Neural cell (in vitro differentiated cells): ENCODE results near the gene OR1D5. TPM values are rescaled to one million over a fixed set of nuclear protein-coding genes. Genes with fewer than 3 reads are reported as not detected.
"Not testable (repeated sequence)": the region's sequence is repeated elsewhere in the genome, so short reads cannot be mapped to it uniquely, and the experiment has no call there.

Experiments
- H2AFZ ChIP-seq: fragments of 200-600, 300-800 bp; sonication (generic), shearing (Covaris generic); 2 replicates; pipeline ENCODE4 v1.6.0; 2014; ENCODE audit warnings: low read depth, mild to moderate bottlenecking, antibody characterized with exemption, low read length, moderate library complexity
- H3F3A ChIP-seq: fragments of 200-600 bp; shearing (Covaris generic); 2 replicates; pipeline ENCODE4 v1.6.1; 2016; ENCODE audit warnings: mild to moderate bottlenecking, moderate library complexity, mixed read lengths, antibody characterized with exemption, low read length; ENCODE audit not compliant: insufficient read depth, poor library complexity, severe bottlenecking
- H3K27ac ChIP-seq: fragments of 200-600, 300-800 bp; sonication (generic), shearing (Covaris generic); 2 replicates; pipeline ENCODE4 v1.5.1; 2014; ENCODE audit warnings: mild to moderate bottlenecking, low read length, moderate library complexity
- H3K27me3 ChIP-seq: fragments of 300-800, 200-600 bp; sonication (generic), shearing (Covaris generic); 2 replicates; pipeline ENCODE4 v1.6.0; 2014; ENCODE audit warnings: mild to moderate bottlenecking, low read depth, low read length, moderate library complexity; ENCODE audit not compliant: insufficient read depth
- H3K36me3 ChIP-seq: fragments of 300-800, 200-600 bp; sonication (generic), shearing (Covaris generic); 2 replicates; pipeline ENCODE4 v1.5.1; 2014; ENCODE audit warnings: mild to moderate bottlenecking, antibody characterized with exemption, low read length, moderate library complexity; ENCODE audit not compliant: insufficient read depth
- H3K4me2 ChIP-seq: fragments of 300-800, 200-600 bp; sonication (generic), shearing (Covaris generic); 2 replicates; pipeline ENCODE4 v1.6.0; 2014; ENCODE audit warnings: mild to moderate bottlenecking, low read length
- H3K4me3 ChIP-seq: fragments of 300-800, 200-600 bp; sonication (generic), shearing (Covaris generic); 2 replicates; pipeline ENCODE4 v1.5.1; 2014; ENCODE audit warnings: mild to moderate bottlenecking, low read length, moderate library complexity
- H3K79me2 ChIP-seq: fragments of 200-600 bp; shearing (Covaris generic); replicated peaks from 2 replicates; pipeline ENCODE4 v1.6.0; 2014; ENCODE audit warnings: mild to moderate bottlenecking, low read length, moderate library complexity; ENCODE audit not compliant: insufficient read depth
- H3K9ac ChIP-seq: fragments of 300-800, 200-600 bp; sonication (generic), shearing (Covaris generic); 2 replicates; pipeline ENCODE4 v1.6.1; 2016; ENCODE audit warnings: mild to moderate bottlenecking, low read length, mixed read lengths
- H3K9me2 ChIP-seq: fragments of 200-600 bp; shearing (Covaris generic); 2 replicates; pipeline ENCODE4 v1.6.1; 2016; ENCODE audit warnings: mild to moderate bottlenecking, low read length, mixed read lengths; ENCODE audit not compliant: insufficient read depth
- H3K9me3 ChIP-seq: fragments of 200-600, 300-800 bp; sonication (generic), shearing (Covaris generic); 2 replicates; pipeline ENCODE4 v1.6.1; 2016; ENCODE audit warnings: mild to moderate bottlenecking, mixed run types, low read length, moderate library complexity, mixed read lengths
- H4K20me1 ChIP-seq: fragments of 200-600 bp; shearing (Covaris generic); 2 replicates; pipeline ENCODE4 v1.6.1; 2016; ENCODE audit warnings: mild to moderate bottlenecking, mixed run types; ENCODE audit not compliant: insufficient read depth
- CTCF ChIP-seq: fragments of 450-650 bp; IDR thresholded peaks from 2 replicates; pipeline ENCODE4 v1.5.1; 2014; ENCODE audit warnings: antibody characterized with exemption, mild to moderate bottlenecking, moderate library complexity; ENCODE audit not compliant: poor library complexity, severe bottlenecking
- EP300 ChIP-seq: fragments of 450-650 bp; conservative IDR thresholded peaks from 2 replicates; pipeline ENCODE4 v1.6.1; 2014; ENCODE audit warnings: antibody characterized with exemption, mild to moderate bottlenecking, moderate library complexity; ENCODE audit not compliant: poor library complexity, severe bottlenecking
- EZH2 ChIP-seq: fragments of 200-600, 300-800 bp; shearing (Covaris generic), sonication (generic); IDR thresholded peaks from 2 replicates; pipeline ENCODE4 v1.6.1; 2014; ENCODE audit warnings: antibody characterized with exemption, low read length, borderline replicate concordance, mild to moderate bottlenecking; ENCODE audit not compliant: insufficient read depth, poor library complexity, severe bottlenecking
- MXI1 ChIP-seq: fragments of 450-650 bp; conservative IDR thresholded peaks from 2 replicates; pipeline ENCODE4 v1.6.1; 2014; ENCODE audit warnings: antibody characterized with exemption, mild to moderate bottlenecking; ENCODE audit not compliant: poor library complexity, severe bottlenecking
- POLR2AphosphoS5 ChIP-seq: IDR thresholded peaks from 2 replicates; pipeline ENCODE4 v1.6.1; 2012
- RAD21 ChIP-seq: fragments of 450-650 bp; conservative IDR thresholded peaks from 2 replicates; pipeline ENCODE4 v1.6.1; 2014; ENCODE audit warnings: antibody characterized with exemption, mild to moderate bottlenecking, moderate library complexity
- REST ChIP-seq: IDR thresholded peaks from 2 replicates; pipeline ENCODE4 v1.6.1; 2012; ENCODE audit warnings: borderline replicate concordance
- SMC3 ChIP-seq: fragments of 450-650 bp; conservative IDR thresholded peaks from 2 replicates; pipeline ENCODE4 v1.6.1; 2014; ENCODE audit warnings: antibody characterized with exemption, mild to moderate bottlenecking, moderate library complexity; ENCODE audit not compliant: poor library complexity
- TAF1 ChIP-seq: IDR thresholded peaks from 2 replicates; pipeline ENCODE4 v1.6.1; 2012; ENCODE audit warnings: low read depth
- polyA plus RNA-seq: library from polyadenylated mRNA; depleted of rRNA; stranded (reverse); fragments of >200 nt; gene quantifications from 2 replicates; pipeline ENCODE4 v1.2.3, GENCODE V29; 2014

OR1D5 gene
- polyA plus RNA-seq, 1 donor from 2014 or later: not detected

- H3K27ac ChIP-seq, H3K79me2 ChIP-seq, H2AFZ ChIP-seq, H3F3A ChIP-seq, H3K9ac ChIP-seq, H3K27me3 ChIP-seq, H3K36me3 ChIP-seq, H3K9me3 ChIP-seq, H4K20me1 ChIP-seq, H3K9me2 ChIP-seq, H3K4me3 ChIP-seq, H3K4me2 ChIP-seq: not testable (repeated sequence)
Measured at GRCh38 chr17:3054868-3055267, 8.5 kb downstream of the OR1D5 start.

GRCh38 chr17:3049705-3050295 is 13.6 kb downstream of the OR1D5 start:
- TF ChIP-seq POLR2AphosphoS5 (no peak), SMC3 (no peak), EP300 (no peak), RAD21 (no peak), TAF1 (no peak)
- Histone ChIP-seq H3K27ac (no peak overlapping the region), H3K27me3 (no peaks in the 10 kb centered on the region), H3F3A (no peaks in the 10 kb centered on the region), H3K36me3 (no peaks in the 10 kb centered on the region), H3K9me3 (no peaks in the 10 kb centered on the region), H3K79me2 (no peaks in the 10 kb centered on the region), H3K4me2 (peak overlapping the region; percentile 73), H3K9ac (no peak overlapping the region), H3K9me2 (no peaks in the 10 kb centered on the region), H4K20me1 (no peaks in the 10 kb centered on the region), H2AFZ (peak overlapping the region; percentile 97), H3K4me3 (peak overlapping the region; percentile 77)

- Histone ChIP-seq H2AFZ (peak overlapping the region; percentile 97), H3K9me2 (no peaks in the 10 kb centered on the region), H3K36me3 (no peaks in the 10 kb centered on the region), H3K27me3 (no peaks in the 10 kb centered on the region), H3K9me3 (no peaks in the 10 kb centered on the region), H4K20me1 (no peaks in the 10 kb centered on the region), H3F3A (no peaks in the 10 kb centered on the region), H3K4me2 (peak overlapping the region; percentile 78), H3K27ac (peak overlapping the region; percentile 45), H3K4me3 (peak overlapping the region; percentile 77), H3K9ac (peak overlapping the region; percentile 61), H3K79me2 (no peaks in the 10 kb centered on the region)
- TF ChIP-seq REST (no peak), EZH2 (no peak), CTCF (peak; percentile 98), RAD21 (peak; percentile 95), EP300 (peak; percentile 43), TAF1 (no peak), MXI1 (peak; percentile 64), SMC3 (peak; percentile 87), POLR2AphosphoS5 (peak; percentile 22)
Measured at GRCh38 chr17:3048727-3049471, 14.5 kb downstream of the OR1D5 start.
